NCI-H345 (cell line): ENCODE data around the gene BANF1.

Experiments
- DNase-seq: peaks from one replicate; lab custom pipeline; 2025; lab: John Stamatoyannopoulos, UW

Gene BANF1, protein sequence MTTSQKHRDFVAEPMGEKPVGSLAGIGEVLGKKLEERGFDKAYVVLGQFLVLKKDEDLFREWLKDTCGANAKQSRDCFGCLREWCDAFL

DNA sequence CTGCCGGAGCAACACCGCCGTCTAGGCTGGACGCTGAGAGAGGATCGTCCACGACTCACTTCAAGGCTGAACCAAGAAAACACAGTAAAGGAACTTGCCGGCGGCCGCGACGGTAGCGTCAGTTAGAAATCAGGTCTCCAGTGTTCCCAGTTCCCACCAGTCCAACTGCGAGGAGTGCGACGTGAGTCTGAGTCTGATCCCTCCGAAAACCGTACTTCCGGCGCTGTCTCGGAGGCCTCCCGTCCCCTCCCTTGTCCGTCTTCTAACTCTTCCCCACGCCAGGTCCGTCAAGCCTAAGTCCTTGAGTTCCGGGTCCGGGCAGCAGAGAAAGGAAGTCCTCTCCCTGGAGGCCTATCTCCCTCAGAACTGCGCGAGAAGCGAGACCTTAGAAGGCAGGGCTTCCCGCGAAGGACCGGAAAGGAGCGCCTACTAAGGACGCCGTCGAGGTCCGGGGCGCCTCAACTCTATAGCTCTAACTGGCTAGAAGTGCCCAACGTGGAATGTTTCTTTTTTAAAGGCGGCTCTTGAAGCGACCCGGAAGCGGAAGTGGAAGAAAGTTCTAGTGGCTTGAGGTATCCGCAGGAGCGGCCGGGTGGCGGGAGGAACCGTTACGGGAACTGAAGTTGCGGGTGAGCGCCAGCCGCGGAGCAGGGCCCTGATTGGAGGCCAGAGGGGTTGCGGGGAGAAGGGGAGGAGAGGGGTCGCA, at the start of gene BANF1, which contains the start of gene EIF1AD:
TSS of gene BANF1 (plus strand) at position 562 of the 706 bp plus-strand sequence. CDS start 748 bp downstream, outside the sequence.
TSS of gene EIF1AD (minus strand) at position 216 of the 706 bp plus-strand sequence. CDS start 1,768 bp downstream, outside the sequence.
- peak; percentile 98 for DNase-seq

DNA sequence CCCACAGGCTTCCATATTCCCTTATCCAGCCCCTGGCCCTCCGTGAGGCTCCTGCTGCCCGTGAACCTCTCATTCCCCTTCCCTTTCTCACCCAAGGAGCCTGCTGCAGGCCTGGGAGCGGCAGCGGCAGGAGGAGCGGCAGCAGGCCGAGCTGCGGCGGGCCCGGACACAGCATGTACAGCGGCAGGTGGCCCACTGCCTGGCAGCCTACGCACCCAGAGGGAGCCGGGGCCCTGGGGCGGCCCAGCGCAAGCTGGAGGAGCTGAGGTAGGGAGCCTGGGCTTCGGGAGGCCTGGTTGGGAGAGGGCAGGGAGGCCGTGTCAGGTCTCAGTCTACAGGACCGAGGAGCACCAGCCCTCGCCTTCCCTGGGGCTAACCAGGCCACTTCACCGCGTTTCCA, 48.8 kb upstream of the BANF1 start:
- DNase-seq, result no peak

DNA sequence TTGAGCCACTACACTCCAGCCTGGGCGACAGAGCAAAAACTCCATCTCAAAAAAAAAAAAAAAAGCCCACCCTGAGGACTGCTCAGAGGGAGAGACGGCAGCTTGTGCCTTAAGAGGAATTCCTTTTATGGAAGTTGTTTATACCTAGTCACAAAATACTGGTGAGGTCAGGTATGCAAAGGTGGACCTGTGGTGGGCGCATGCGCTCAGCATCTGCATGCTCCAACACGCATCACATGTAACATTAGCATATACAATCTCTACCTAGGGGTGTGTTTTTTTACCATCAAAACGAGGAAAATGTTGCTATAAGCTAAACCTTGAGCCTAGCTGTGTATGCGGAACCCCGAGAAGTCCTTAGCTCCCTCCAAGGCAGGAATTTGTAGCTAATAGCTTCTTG, 47.5 kb upstream of the BANF1 start:
- DNase-seq, result no peak

DNA sequence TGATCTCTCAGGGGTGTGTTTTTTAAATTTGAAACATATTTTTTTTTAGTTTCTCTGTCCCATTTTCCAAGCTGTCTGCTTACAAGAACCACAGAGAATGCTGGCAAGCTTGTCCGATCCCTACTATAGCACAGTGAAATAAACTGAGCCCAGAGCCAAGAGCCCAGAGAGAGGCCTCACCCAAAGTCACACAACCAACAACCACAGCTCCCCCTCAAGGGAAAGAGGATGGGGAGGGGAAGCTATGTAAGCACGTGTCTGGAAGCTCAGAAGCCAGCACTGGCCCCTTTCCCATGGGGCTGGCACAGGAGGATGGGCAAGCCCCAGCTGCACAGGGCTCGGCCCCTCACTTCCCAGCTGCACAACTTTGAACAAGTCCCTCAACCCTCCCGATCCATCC, 44.0 kb upstream of the BANF1 start:
- no peak for DNase-seq

DNA sequence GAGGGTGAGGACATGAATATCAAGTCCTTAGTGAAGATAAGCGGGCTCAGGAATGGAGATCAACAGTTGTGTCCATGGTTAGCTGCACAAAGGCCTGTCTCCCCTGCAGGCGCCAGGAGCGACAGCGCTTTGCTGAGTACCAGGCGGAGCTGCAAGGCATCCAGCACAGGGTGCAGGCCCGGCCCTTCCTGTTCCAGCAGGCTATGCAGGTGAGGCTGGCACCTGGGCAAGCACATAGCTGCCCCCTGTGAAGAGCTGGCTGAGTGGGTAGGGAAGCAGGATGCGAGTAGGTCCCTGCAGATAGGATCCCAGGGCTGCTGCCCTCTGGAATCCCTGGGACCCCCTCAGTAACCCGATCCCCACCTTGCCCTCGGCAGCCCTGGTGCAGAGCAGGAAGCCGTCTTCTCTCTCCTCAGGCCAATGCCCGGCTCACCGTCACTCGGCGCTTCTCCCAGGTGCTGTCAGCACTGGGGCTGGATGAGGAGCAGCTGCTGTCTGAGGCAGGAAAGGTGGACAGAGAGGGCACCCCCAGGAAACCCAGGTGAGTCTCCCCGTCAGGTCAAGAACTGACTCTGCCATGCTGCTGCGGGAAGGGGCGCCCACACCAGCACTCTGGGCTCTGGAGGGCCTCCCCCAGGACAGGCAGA, 43.4 kb upstream of the BANF1 start:
- no peak for DNase-seq

DNA sequence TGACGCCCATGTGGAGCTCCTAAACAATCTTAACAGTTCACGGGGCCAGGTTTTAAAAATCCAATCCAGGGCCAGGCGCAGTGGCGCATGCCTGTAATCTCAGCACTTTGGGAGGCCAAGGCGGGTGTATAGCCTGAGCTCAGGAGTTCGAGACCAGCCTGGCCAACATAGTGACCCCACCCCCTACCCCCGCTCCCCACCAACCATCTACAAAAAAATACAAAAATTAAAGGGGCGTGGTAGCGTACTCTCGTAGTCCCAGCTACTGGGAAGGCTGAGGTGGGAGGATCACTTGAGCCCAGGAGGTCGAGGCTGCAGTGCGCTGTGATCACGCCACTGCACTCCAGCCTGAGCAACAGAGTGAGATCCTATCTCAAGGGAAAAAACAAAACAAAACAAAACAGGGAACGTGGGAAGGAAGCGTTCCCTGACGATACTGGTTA, 41.5 kb upstream of the BANF1 start:
- no peak for DNase-seq

DNA sequence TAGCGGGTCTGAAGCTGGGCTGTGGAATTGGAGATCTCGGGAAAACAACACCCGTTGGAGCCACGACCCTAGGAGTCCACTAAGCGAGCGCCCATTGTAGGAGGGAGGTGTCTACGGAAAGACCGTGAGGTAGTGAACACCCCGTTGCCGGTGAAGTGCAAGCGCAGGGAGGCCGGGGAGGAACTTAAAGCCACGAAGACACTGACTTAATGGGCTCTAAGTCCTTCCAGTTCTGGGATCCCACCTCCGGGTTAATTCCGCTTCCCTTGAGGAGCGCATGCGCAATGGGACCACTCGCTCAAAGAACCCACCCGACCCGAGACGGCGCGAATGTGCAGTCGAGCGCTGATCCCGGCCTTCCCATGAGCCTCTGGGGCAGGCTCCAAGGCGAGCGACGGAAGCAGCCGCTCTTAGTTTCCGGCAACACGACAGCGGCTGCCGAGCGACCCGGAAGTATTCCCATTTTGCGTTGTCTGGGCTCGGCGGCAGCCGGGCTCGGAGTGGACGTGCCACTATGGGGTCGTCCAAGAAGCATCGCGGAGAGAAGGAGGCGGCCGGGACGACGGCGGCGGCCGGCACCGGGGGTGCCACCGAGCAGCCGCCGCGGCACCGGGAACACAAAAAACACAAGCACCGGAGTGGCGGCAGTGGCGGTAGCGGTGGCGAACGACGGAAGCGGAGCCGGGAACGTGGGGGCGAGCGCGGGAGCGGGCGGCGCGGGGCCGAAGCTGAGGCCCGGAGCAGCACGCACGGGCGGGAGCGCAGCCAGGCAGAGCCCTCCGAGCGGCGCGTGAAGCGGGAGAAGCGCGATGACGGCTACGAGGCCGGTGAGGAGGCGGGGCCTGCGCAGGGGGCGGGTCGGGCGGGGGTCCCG, 40.8 kb upstream of the BANF1 start, which contains the start of gene SART1:
TSS of gene SART1 (plus strand) at position 468 of the 874 bp plus-strand sequence. CDS start at position 515, 47 bp downstream.
- peak; percentile 98 for DNase-seq

DNA sequence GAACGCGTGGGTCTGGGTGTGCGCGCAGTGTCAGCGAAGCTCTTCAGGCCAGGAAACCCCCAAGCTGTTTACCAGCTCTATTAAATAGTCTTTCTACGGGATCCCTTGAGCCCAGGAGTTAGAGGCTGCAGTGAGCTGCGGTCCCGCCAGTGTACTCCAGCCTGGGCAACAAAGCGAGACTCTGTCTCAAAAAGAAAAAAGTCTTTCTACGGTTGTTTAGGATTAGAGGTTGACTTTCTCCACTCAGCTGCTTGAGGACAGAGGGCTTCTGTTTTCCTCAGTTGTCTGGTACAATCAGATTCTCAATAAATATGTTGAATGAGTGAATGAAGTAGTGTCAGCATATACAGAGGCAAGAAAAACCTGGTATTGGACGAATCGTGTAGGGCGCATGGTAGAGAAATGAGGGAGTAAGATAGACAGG, 40.1 kb upstream of the BANF1 start:
- DNase-seq, result no peak

DNA sequence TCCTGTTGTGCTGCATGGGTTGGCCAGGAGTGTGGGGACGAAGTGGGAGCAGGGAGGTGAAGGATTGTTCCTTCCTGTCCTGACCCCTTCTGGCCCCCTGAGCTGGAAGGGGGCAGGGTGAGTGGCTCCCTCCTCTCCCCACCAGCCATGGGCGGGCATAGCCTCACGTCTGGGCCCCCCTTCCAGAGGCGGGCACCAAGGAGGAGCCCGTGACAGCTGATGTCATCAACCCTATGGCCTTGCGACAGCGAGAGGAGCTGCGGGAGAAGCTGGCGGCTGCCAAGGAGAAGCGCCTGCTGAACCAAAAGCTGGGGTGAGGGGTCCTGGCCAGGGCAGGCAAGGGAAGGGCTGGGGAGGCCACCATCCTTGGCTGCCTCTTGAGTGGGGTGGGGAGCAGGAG, 37.4 kb upstream of the BANF1 start:
- no peak for DNase-seq

DNA sequence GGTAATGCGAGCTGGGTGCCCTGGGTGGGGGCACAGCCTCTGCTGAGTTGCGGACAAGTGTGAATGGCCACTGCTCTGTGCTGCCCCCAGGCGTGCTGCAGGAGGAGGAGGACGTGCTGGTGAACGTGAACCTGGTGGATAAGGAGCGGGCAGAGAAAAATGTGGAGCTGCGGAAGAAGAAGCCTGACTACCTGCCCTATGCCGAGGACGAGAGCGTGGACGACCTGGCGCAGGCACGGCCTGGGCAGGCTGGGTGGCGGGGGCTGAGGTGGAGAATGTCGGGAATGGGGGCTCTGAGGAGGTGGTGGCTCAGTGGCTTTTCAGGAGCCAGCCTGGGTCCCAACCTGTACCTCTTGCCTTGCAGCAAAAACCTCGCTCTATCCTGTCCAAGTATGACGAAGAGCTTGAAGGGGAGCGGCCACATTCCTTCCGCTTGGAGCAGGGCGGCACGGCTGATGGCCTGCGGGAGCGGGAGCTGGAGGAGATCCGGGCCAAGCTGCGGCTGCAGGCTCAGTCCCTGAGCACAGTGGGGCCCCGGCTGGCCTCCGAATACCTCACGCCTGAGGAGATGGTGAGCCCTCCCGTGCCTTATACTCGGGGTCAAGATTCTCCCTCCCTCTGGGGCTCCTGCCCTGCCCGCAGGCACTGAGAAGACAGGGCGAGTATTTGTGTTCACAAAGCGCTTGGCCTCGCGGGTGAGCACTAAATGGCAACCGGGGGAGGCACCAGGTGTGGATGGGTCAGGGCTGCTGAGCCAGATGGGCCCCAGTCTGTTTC, 36.1 kb upstream of the BANF1 start:
- no peak for DNase-seq

DNA sequence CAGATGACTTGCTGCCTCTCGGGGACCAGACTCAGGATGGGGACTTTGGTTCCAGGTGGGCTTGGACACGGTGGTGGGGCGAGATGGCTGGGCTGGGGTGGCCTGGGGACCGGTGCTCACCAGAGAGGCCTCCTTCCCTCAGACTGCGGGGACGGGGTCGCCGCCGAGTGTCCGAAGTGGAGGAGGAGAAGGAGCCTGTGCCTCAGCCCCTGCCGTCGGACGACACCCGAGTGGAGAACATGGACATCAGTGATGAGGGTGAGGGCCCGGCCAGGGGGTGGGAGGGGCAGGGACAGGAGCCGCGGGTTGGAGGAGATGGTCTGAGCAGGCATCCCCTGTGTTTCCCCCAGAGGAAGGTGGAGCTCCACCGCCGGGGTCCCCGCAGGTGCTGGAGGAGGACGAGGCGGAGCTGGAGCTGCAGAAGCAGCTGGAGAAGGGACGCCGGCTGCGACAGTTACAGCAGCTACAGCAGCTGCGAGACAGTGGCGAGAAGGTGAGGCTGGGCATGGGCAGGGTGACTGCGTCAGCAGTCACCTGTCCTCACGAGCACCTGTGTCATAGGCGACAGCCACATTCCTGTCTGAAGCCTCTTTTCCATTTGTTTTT, 34.9 kb upstream of the BANF1 start:
- no peak for DNase-seq

DNA sequence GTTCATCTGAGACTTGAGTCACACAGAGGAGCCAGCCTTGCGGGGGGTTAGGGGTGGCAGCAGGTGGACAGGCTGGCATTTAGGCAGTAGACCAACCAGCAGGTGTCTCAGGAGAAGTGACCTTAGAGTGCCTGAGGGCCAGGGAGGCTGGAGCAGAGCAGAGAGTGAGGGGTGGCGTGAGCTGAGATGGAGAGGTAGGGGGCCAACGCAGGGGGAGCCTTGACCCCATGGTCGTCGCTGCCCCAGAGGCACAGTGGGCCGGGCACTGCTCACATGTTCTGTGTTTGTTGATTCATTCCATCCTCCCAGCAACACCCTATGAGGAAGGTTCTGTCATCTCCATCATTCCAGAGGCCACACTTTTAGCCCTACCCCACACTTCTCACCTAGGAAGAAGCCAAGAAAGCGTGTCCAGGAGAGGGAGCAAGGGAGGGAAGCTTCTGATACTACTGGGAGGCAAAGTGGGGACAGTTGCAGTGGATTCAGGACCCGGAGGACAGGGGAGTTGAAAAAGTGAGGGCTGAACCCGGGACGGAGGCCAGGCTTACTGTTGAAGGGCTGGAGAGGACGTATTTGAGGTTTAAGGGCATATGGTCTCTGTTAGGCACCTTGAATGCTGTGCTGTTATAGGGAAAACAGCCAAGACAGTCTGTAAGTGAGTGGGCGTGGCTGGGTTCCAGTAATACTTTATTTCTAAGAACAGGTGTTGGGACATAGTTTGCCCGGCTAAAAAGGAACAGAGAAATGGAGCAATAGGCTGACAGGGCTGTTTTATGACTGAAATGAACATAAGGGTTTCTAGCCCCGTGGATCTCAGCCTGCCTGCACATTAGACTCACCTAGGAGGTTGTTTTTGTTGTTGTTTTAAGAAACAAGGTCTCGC, 33.5 kb upstream of the BANF1 start:
- DNase-seq, result no peak

DNA sequence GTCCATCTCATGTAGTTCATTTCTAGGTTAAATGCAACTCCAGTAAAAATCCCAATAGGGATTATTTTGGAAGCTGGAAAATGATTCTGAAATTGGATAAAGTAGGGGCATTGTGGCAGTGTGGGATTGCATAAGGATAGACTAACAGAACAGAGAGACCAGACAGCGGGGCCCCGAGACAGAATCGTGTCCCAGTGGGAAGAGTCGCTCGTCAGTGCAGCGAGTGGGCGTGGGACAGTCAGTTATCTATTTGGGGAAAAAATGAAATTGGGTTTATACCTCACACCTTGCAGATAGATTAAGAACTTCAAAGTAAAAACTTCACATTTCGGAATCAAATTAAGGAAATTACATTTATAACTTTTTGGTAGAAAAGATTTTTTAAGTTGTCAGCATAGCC, 30.2 kb upstream of the BANF1 start:
- no peak for DNase-seq

DNA sequence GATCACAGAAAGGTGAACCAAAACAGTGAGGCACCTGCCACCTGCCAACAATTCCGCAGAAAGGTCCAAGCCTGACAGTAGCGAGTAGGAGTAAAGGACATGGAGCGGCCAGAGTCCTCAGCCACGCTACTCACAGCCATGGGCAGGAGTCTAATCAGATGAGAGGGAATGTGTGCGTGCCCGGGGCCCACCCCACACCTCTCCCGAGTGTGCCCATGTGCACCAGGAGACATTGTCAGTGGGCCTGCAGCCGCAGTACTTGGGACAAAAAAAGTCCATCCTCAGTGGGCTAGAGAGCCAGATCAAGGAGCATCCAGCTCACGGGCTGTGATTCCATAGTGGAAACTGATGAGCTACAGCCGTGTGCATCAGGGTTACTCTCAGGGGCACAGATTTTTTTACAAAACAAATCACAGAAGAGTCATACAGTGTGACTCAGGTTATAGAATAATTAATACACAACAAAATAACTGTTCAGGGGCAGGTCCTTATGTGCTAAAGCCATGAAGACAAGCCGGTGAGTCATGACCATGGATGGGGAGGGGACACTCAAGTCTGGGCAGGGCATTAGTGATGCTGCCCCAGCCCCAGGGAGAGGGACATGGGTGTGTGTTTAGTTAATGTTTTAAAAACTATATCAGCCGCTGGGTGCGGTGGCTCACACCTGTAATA, 28.7 kb upstream of the BANF1 start:
- DNase-seq, result no peak

DNA sequence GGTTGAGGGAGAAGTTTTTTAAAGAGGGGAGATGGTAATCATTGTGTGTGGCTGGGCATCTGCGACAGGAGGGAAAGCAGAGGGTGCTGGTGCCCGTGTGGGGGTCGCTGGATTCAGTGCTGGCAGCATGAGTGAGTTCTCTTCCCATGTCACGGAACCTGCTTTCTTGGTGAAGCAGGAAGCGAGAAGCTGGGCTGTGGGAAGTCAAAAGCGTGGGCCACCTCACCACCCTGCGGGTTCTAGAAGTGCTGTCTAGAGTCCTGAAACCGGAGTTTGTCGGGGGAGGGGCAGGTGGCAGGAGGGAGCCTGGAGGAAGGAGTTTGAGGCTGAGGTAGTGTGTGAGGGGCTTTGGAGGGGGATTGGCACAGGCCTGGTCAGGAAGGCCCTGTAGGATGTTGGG, 26.5 kb upstream of the BANF1 start:
- DNase-seq, result no peak

DNA sequence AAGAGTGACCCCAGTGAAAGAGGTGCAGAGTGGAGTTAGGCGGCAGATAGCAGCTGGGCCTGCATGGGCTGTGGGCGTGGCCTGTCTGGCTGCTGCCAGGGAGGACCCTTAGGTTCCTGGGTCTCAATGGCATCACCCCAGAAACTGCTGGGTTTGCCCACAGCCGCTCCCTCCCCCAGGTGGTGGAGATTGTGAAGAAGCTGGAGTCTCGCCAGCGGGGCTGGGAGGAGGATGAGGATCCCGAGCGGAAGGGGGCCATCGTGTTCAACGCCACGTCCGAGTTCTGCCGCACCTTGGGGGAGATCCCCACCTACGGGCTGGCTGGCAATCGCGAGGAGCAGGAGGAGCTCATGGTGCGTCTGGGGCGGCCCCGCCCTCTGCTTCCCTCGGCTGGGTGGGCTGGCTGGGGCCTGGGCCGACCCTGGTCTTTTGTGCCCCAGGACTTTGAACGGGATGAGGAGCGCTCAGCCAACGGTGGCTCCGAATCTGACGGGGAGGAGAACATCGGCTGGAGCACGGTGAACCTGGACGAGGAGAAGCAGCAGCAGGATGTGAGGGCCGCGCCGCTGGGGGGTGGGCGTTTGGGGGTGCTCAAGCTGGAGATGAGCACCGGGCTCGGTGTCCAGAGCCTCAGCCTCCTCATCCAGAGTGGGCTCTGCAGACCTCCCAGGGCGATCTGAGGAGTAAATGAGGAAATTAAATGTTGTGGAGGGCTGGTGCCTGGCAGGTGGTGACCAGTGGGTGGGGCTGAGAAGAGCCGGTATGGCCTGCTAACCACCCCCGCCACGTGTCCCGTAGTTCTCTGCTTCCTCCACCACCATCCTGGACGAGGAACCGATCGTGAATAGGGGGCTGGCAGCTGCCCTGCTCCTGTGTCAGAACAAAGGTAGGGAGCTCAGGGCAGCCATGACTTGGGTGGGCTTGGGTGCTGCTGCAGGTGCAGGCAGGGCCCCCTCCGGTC, 25.8 kb upstream of the BANF1 start:
- DNase-seq, result no peak

DNA sequence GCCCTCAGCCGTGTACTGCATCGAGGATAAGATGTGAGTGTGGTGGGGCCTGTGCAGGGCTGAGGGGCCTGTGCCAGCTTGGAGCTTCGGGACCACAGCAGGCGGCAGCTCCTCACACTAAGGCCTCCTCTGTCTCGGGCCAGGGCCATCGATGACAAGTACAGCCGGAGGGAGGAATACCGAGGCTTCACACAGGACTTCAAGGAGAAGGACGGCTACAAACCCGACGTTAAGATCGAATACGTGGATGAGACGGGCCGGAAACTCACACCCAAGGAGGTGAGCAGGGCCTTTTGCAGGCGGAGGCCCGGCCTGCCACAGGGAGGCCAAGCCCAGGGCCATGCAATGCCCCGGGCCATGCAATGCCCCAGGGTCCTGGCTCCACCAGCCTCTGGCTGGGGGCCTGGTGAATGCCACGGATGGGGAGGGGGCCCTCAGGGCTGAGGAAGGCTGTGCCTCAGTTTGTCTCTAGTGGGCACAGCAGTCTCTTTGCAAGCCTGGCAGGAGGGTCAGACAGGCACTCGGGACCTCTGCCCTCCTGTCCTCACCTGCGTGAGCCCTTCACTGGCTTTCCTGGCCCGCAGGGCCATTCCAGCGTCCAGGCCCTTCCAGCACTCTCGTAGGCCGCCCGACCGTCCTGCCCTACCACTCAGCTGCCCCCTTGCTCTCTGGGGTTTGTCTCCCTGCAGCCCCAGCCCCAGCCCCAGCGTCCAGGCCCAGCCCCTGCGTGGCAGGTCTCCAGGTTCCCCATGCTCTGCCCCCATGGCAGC, 24.5 kb upstream of the BANF1 start:
- DNase-seq, result no peak
